ENCODE measurements around the gene CDK9. TPM values are rescaled to one million over a fixed set of nuclear protein-coding genes. Genes with fewer than 3 reads are reported as not detected.

CDK9 gene
- total RNA-seq, 1 experiment from 2014 or later = 48.7 TPM

GRCh38 chr9:127758843-127759242, 27.0 kb upstream of the CDK9 start:
- TF ChIP-seq, protein P1, sequence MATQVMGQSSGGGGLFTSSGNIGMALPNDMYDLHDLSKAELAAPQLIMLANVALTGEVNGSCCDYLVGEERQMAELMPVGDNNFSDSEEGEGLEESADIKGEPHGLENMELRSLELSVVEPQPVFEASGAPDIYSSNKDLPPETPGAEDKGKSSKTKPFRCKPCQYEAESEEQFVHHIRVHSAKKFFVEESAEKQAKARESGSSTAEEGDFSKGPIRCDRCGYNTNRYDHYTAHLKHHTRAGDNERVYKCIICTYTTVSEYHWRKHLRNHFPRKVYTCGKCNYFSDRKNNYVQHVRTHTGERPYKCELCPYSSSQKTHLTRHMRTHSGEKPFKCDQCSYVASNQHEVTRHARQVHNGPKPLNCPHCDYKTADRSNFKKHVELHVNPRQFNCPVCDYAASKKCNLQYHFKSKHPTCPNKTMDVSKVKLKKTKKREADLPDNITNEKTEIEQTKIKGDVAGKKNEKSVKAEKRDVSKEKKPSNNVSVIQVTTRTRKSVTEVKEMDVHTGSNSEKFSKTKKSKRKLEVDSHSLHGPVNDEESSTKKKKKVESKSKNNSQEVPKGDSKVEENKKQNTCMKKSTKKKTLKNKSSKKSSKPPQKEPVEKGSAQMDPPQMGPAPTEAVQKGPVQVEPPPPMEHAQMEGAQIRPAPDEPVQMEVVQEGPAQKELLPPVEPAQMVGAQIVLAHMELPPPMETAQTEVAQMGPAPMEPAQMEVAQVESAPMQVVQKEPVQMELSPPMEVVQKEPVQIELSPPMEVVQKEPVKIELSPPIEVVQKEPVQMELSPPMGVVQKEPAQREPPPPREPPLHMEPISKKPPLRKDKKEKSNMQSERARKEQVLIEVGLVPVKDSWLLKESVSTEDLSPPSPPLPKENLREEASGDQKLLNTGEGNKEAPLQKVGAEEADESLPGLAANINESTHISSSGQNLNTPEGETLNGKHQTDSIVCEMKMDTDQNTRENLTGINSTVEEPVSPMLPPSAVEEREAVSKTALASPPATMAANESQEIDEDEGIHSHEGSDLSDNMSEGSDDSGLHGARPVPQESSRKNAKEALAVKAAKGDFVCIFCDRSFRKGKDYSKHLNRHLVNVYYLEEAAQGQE (IDR thresholded peaks at IDR 0.05; ENCODE audit: insufficient read depth in 1 of 2, low read depth in 2 of 2, low read length in 1 of 2) = no peak
- TF ChIP-seq TCF7L2 (IDR thresholded peaks at IDR 0.05; ENCODE audit: low read depth, low read length) (no peak), SIN3A (IDR thresholded peaks at IDR 0.05; ENCODE audit: borderline replicate concordance, insufficient read depth, low read depth, low read length) (no peak)
- H3K9me3 ChIP-seq (ENCODE audit: control insufficient read depth, insufficient read depth, low read depth, low read length) = no peaks in the 10 kb centered on the region
- no TSS peak for BruUV-seq (replicated peaks)
- in situ Hi-C loops (cut with HindIII; ENCODE audit: low pct_unique_long_range_greater_than_20kb, low sequenced_read_pairs) (no loop called here), intact Hi-C loops (cut with micrococcal nuclease; ENCODE audit: unreplicated experiment) (no loop called here)
- no peak overlapping the region for H3K27ac ChIP-seq (ENCODE audit: low read length)
- H3K4me1 ChIP-seq (ENCODE audit: control insufficient read depth, insufficient read depth, low read length) = no peaks in the 10 kb centered on the region
- ChIA-PET POLR2A (no interaction called here), CTCF (interaction anchor here (0.7 kb wide), 1 partner anchor 8 kb away, joined by 3 read pairs; no protein-coding TSS in a partner anchor)
- ATAC-seq = no peak
- H3K4me3 ChIP-seq (ENCODE audit: low read depth in 2 of 2, low read length in 2 of 2) = no peak overlapping the region
- no peaks in the 10 kb centered on the region for H3K36me3 ChIP-seq (ENCODE audit: control insufficient read depth, insufficient read depth, low read length)
- no peak for DNase-seq (ENCODE audit: low read depth, low spot score)
- H3K27me3 ChIP-seq (ENCODE audit: control insufficient read depth, insufficient read depth, low read length) = peaks cover 2% of the 10 kb centered on the region; the same call in 1 of the 2 replicates

GRCh38 chr9:127761061-127761460, 24.8 kb upstream of the CDK9 start:
- Histone ChIP-seq H3K27ac (ENCODE audit: low read length) (no peak overlapping the region), H3K4me1 (ENCODE audit: control insufficient read depth, insufficient read depth, low read length) (no peaks in the 10 kb centered on the region), H3K36me3 (ENCODE audit: control insufficient read depth, insufficient read depth, low read length) (no peaks in the 10 kb centered on the region), H3K4me3 (ENCODE audit: low read depth in 2 of 2, low read length in 2 of 2) (no peak overlapping the region), H3K27me3 (ENCODE audit: control insufficient read depth, insufficient read depth, low read length) (no peaks in the 10 kb centered on the region), H3K9me3 (ENCODE audit: control insufficient read depth, insufficient read depth, low read depth, low read length) (no peaks in the 10 kb centered on the region)
- POLR2A ChIA-PET = no interaction called here
- DNase-seq (ENCODE audit: low read depth, low spot score) = no peak
- BruUV-seq (replicated peaks) = no TSS peak
- intact Hi-C loops (cut with micrococcal nuclease; ENCODE audit: unreplicated experiment) = no loop called here
- TF ChIP-seq, protein P1 (IDR thresholded peaks at IDR 0.05; ENCODE audit: insufficient read depth in 1 of 2, low read depth in 2 of 2, low read length in 1 of 2) = no peak
- TF ChIP-seq CTCF (IDR thresholded peaks at IDR 0.05) (no peak), SIN3A (IDR thresholded peaks at IDR 0.05; ENCODE audit: borderline replicate concordance, insufficient read depth, low read depth, low read length) (no peak), TCF7L2 (IDR thresholded peaks at IDR 0.05; ENCODE audit: low read depth, low read length) (no peak), POLR2AphosphoS5 (IDR thresholded peaks at IDR 0.05; ENCODE audit: low read depth, low read length) (no peak)
- ATAC-seq = no peak
- in situ Hi-C loops (cut with HindIII; ENCODE audit: low pct_unique_long_range_greater_than_20kb, low sequenced_read_pairs) = no loop called here
- CTCF ChIA-PET = no interaction called here
